ENCODE measurements around the gene KNDC1.
"Not testable (repeated sequence)": the region's sequence is repeated elsewhere in the genome, so short reads cannot be mapped to it uniquely, and the experiment has no call there.

The KNDC1 gene

DNA sequence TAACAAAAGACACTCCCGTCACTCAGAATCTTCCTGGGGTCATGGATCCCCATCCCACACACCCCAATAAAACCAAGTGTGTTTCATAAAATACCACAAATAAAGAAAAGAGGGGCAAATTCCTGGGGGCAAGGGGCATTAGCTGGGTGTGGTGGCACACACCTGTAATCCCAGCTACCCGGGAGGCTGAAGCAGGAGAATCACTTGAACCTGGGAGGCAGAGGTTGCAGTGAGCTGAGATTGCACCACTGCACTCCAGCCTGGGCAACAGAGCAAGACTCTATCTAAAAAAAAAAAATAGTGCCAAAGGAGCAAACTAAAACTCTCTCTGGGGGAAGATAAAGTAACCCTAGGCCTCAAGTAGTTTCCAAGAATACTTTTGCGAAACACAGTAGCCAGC lies 8.9 kb upstream of the KNDC1 start:
- H3K9me3 ChIP-seq (ENCODE audit: control insufficient read depth, insufficient read depth, low read length); H3K4me3 ChIP-seq (ENCODE audit: low read depth, low read length); H3K36me3 ChIP-seq (ENCODE audit: control insufficient read depth, insufficient read depth, low read length); H3K27me3 ChIP-seq (ENCODE audit: control insufficient read depth, insufficient read depth, low read length): not testable (repeated sequence)
- Histone ChIP-seq H3K9ac (ENCODE audit: low read depth, low read length) (peak overlapping the region; percentile 27), H3K4me1 (ENCODE audit: control insufficient read depth, insufficient read depth, low read length) (peaks cover 10% of the 10 kb centered on the region)

DNA sequence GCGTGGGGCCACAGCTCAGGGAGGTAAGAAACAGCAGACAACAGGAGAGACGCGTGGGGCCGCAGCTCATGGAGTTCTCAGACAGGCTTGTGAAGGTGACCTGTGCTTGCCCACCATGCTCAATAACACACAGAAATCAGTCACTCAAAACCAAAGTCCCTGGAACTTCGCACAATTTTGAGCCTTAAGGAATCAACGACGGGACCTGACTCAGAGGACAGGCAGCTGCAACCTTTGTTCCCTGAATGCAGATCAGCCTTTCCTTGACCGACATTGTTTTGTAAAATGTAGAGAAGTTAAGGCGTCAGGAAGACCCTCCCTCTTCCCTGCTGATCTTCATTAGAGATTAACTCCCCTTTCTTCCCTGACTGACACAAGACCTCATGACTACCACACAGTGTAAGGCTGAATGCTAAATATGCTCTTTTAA lies 8.5 kb upstream of the KNDC1 start:
- no peaks in the 10 kb centered on the region for H3K9me3 ChIP-seq (ENCODE audit: control insufficient read depth, insufficient read depth, low read length)
- H3K4me3 ChIP-seq (ENCODE audit: low read depth, low read length), result no peak overlapping the region
- H3K36me3 ChIP-seq (ENCODE audit: control insufficient read depth, insufficient read depth, low read length), result no peaks in the 10 kb centered on the region
- H3K4me1 ChIP-seq (ENCODE audit: control insufficient read depth, insufficient read depth, low read length), result peaks cover 10% of the 10 kb centered on the region
- no peaks in the 10 kb centered on the region for H3K27me3 ChIP-seq (ENCODE audit: control insufficient read depth, insufficient read depth, low read length)
- H3K9ac ChIP-seq (ENCODE audit: low read depth, low read length), result peak overlapping the region; percentile 27

DNA sequence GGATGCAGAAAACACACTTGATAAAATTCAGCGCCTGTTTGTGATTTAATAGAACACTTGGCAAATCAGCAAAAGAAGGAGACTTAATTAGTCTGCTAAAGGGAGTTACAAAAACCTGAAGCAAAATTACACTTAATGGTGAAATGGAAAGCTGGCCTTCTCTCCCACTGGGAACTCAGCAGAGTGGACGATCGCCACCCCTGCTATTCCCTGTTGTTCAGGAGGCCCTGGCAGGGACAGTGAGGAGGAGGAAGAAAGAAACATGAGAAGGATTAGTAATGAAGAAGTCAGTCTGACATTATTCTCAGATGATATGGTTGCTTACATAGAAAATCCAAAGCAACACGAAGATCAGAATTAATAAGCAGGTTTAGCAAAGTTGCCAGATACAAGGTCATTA lies 5.6 kb upstream of the KNDC1 start:
- H3K27me3 ChIP-seq (ENCODE audit: control insufficient read depth, insufficient read depth, low read length), result no peaks in the 10 kb centered on the region
- no peak overlapping the region for H3K4me3 ChIP-seq (ENCODE audit: low read depth, low read length)
- H3K9ac ChIP-seq (ENCODE audit: low read depth, low read length), result no peak overlapping the region
- no peaks in the 10 kb centered on the region for H3K9me3 ChIP-seq (ENCODE audit: control insufficient read depth, insufficient read depth, low read length)
- H3K4me1 ChIP-seq (ENCODE audit: control insufficient read depth, insufficient read depth, low read length), result peaks cover 13% of the 10 kb centered on the region
- H3K36me3 ChIP-seq (ENCODE audit: control insufficient read depth, insufficient read depth, low read length), result no peaks in the 10 kb centered on the region

DNA sequence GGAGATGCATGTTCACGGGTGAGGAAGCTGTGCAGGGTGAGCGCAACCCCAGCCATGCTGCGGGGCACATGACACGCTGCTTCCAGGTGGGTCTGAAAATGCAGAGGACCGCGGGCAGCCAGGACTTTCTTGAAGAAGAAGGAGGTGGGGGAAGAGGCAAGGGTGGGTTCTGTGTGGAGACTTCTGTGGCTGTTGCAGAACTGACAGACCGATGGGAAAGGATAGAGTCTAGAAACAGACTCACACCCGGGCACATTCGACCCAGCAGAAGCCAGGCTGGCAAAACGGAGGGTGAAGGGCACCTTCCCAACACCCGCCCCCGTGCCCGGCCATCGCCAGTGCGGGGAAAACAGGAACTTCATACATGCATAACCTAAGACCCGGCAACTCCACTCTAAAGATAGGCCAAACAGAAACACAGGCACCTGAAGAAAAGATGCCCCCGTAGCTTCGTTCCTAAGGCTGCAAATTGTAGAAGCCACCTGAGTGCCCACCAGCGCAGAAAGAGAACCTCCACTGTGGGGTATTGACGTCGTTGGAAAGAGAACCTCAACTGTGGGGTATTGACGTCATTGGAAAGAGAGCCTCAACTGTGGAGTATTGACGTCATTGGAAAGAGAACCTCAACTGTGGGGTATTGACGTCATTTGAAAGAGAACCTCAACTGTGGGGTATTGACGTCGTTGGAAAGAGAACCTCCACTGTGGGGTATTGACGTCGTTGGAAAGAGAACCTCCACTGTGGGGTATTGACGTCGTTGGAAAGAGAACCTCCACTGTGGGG lies 4.8 kb upstream of the KNDC1 start:
- no peaks in the 10 kb centered on the region for H3K27me3 ChIP-seq (ENCODE audit: control insufficient read depth, insufficient read depth, low read length)
- H3K4me3 ChIP-seq (ENCODE audit: low read depth, low read length), result no peak overlapping the region
- H3K36me3 ChIP-seq (ENCODE audit: control insufficient read depth, insufficient read depth, low read length), result no peaks in the 10 kb centered on the region
- H3K4me1 ChIP-seq (ENCODE audit: control insufficient read depth, insufficient read depth, low read length), result peaks cover 13% of the 10 kb centered on the region
- H3K9ac ChIP-seq (ENCODE audit: low read depth, low read length), result no peak overlapping the region
- no peaks in the 10 kb centered on the region for H3K9me3 ChIP-seq (ENCODE audit: control insufficient read depth, insufficient read depth, low read length)

DNA sequence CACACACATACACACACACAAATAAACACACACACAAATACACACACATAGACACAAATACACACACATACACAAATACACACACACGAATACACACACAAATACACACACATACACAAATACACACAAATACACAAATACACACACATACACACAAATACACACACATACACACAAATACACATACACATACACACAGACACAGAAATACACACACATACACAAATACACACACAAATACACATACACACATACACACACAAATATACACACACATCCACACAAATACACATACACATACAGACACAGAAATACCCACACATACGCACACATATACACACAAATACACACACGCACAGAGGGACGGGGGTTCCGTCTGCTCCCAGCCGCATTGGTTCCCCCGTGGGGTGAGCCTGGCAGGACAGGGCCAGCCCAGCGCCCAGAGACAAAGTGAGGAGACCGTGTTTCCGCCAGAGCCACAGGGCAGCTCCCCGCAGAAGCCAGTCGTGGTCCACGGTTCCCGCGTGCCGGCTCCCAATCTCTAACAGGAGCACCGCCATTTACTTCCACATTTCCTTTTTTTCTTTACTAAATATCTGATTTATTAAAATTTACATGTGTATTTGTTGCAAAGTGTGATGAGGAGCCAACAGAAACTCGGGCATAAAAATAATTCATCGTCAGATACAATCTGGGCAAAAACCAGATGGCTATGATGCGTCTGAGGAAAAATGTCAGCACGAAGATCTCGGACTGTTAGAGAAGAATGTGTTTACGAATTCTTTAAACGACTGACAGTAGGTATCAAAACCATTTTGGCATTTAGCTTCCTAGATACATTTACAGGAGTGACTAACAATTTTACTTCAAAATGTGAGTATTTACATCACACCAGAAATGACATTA lies 3.1 kb upstream of the KNDC1 start:
- H3K4me1 ChIP-seq (ENCODE audit: control insufficient read depth, insufficient read depth, low read length), result peaks cover 12% of the 10 kb centered on the region
- no peak overlapping the region for H3K9ac ChIP-seq (ENCODE audit: low read depth, low read length)
- no peaks in the 10 kb centered on the region for H3K36me3 ChIP-seq (ENCODE audit: control insufficient read depth, insufficient read depth, low read length)
- no peaks in the 10 kb centered on the region for H3K9me3 ChIP-seq (ENCODE audit: control insufficient read depth, insufficient read depth, low read length)
- H3K4me3 ChIP-seq (ENCODE audit: low read depth, low read length), result no peak overlapping the region
- H3K27me3 ChIP-seq (ENCODE audit: control insufficient read depth, insufficient read depth, low read length), result no peaks in the 10 kb centered on the region

DNA sequence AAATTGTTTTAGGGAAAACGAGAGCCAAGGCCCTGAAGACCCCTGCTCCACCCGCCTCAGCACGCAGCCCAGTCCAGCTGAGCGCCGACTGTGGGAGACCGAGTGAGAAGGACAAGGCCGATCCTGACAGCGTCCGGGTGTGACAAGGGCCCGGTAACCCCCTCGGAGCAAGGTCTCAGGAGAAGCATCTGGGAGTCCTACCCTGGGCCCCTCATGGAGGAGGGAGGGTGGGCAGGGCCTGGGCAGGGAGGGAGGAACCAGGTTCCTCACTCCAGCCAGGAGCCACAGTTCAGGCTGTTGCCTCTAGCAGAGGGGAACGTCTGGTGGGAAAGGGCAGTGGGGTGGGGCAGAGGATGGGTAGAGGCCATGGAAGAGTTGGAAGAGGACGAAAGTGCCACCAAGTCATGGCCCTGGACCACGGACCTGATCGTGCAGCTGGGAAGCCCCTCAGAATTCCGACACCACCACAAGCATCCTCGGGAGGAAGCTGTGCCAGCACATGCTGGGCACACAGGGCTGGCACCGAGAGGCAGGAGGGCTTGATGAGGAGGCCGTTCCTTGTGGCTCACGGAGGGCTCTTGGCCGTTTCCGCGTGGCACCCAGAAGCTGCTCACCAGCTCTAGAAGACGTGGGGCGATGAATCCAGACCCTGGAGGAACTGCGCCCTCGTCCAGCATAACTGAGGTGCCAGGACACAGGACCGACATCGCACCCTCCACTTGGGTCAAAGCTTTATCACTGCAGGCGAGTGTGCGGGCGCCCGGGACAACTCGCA lies 2.2 kb upstream of the KNDC1 start:
- Histone ChIP-seq H3K9ac (ENCODE audit: low read depth, low read length) (no peak overlapping the region), H3K4me3 (ENCODE audit: low read depth, low read length) (no peak overlapping the region), H3K4me1 (ENCODE audit: control insufficient read depth, insufficient read depth, low read length) (peaks cover 5% of the 10 kb centered on the region), H3K27me3 (ENCODE audit: control insufficient read depth, insufficient read depth, low read length) (no peaks in the 10 kb centered on the region), H3K9me3 (ENCODE audit: control insufficient read depth, insufficient read depth, low read length) (no peaks in the 10 kb centered on the region), H3K36me3 (ENCODE audit: control insufficient read depth, insufficient read depth, low read length) (peaks cover 5% of the 10 kb centered on the region)

DNA sequence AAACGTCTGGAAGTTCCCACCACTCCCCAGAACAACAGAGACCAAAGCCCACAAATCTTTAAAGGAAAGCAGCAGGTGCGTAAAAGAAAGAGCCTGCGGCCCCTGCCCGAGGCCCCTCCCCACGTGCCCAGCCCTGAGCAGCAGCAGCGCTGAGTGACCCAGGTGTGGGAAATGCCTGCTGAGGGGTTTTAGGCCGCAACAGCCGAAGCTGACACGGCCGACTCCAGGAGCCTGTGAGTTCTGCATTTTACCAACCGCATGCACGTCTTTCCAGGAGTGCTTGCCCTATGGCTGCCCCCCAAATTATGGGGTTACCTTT lies 1.6 kb upstream of the KNDC1 start:
- peaks cover 7% of the 10 kb centered on the region for H3K36me3 ChIP-seq (ENCODE audit: control insufficient read depth, insufficient read depth, low read length)
- H3K4me3 ChIP-seq (ENCODE audit: low read depth, low read length), result no peak overlapping the region
- no peaks in the 10 kb centered on the region for H3K9me3 ChIP-seq (ENCODE audit: control insufficient read depth, insufficient read depth, low read length)
- no peaks in the 10 kb centered on the region for H3K27me3 ChIP-seq (ENCODE audit: control insufficient read depth, insufficient read depth, low read length)
- no peak overlapping the region for H3K9ac ChIP-seq (ENCODE audit: low read depth, low read length)
- peaks cover 5% of the 10 kb centered on the region for H3K4me1 ChIP-seq (ENCODE audit: control insufficient read depth, insufficient read depth, low read length)

DNA sequence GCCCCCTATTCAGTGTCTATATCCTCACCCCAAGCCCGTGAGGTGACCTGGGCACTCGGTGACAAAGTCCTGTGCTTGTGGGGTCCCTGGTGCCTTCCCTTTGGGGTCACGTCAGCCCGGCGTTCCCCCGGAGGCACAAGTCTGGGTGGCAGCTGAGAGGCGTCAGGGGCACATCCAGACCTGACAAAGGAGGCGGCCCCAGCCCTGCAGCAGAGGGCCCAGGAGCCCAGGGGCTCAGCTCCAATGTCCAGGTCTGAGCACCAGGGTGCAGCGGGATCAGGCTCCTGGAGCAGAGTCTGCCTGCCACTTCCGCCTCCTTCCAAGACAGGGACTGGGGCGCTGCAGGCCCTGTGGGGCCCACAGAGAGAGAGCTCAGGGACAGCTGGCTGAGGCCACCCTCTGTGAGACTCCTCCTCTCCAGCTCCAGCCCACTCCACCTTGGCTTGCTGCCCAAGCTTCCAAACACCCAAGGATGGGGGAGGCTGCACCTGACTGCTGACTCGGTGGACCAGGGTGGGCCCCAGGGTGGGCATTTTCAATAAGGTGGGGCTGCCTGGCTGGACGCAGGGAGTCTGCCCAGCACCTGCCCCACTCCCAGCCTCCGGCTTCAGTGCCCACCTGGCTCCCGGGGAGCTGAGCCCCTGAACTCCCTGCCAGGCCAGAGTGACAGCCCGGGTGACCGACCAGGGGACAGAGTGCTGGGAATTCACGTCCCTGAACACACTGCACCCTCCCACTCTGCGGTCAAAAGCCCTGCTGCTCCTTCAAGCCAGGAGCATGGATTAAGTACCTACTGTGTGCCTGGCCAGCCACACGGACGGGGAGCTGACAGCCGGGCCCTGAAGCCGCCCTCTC lies 1.0 kb upstream of the KNDC1 start:
- Histone ChIP-seq H3K9ac (ENCODE audit: low read depth, low read length) (no peak overlapping the region), H3K27me3 (ENCODE audit: control insufficient read depth, insufficient read depth, low read length) (no peaks in the 10 kb centered on the region), H3K9me3 (ENCODE audit: control insufficient read depth, insufficient read depth, low read length) (no peaks in the 10 kb centered on the region), H3K4me3 (ENCODE audit: low read depth, low read length) (peak overlapping the region; percentile 26), H3K36me3 (ENCODE audit: control insufficient read depth, insufficient read depth, low read length) (peaks cover 7% of the 10 kb centered on the region), H3K4me1 (ENCODE audit: control insufficient read depth, insufficient read depth, low read length) (peaks cover 5% of the 10 kb centered on the region)

DNA sequence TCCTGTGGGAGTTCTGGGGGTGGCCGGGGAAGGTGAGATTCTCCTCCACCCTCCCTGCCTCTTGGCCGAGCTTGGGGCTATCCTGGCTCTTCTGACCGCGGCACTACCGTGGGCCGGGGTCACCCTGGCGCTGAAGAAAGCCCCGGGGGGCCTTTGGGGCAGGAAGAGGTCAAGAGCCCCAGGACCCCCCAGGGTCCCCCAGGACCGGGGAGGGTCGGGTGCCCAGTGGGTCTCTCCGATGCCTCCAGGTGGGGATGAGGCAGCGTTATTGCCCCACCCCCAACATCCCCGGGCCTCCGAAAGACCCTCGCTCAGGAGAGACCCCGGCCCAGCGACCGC lies 439 bp upstream of the KNDC1 start:
- no peaks in the 10 kb centered on the region for H3K27me3 ChIP-seq (ENCODE audit: control insufficient read depth, insufficient read depth, low read length)
- peak overlapping the region; percentile 26 for H3K4me3 ChIP-seq (ENCODE audit: low read depth, low read length)
- peaks cover 9% of the 10 kb centered on the region for H3K36me3 ChIP-seq (ENCODE audit: control insufficient read depth, insufficient read depth, low read length)
- no peak overlapping the region for H3K9ac ChIP-seq (ENCODE audit: low read depth, low read length)
- H3K9me3 ChIP-seq (ENCODE audit: control insufficient read depth, insufficient read depth, low read length), result no peaks in the 10 kb centered on the region
- H3K4me1 ChIP-seq (ENCODE audit: control insufficient read depth, insufficient read depth, low read length), result peaks cover 5% of the 10 kb centered on the region

DNA sequence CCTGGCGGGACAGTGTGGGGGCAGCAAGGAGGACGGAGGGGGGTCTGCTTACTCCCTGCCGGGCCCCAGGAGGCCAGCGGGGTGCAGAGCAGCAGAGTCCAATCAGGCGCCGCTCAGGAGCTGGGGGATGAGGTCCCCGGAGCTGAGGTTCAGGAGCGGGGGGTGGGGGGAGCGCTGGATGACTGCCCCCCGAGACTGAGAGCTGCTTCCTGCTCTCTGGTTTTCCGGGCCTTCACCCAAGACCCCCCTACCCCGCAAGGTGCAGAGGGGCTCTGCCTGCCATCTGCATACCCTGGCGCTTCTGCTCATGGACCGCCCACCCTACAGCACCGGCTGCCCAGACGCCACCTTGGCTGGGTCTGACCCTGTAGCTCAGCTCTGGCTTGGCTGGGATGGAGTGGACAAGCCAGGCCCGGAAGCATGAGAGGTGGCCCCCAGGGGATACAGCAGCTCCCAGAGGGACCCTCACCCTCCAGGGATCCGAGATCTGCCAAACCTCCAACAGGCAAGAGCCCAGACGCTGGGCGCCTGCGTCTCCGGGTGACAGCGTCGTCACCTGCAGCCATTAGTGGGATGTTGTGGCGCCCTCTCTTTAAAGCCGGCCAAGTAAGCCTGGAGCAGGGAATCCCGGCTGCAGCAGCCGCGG lies 930 bp downstream of the KNDC1 start:
- Histone ChIP-seq H3K36me3 (ENCODE audit: control insufficient read depth, insufficient read depth, low read length) (peaks cover 17% of the 10 kb centered on the region), H3K4me3 (ENCODE audit: low read depth, low read length) (peak overlapping the region; percentile 65), H3K4me1 (ENCODE audit: control insufficient read depth, insufficient read depth, low read length) (peaks cover 5% of the 10 kb centered on the region), H3K27me3 (ENCODE audit: control insufficient read depth, insufficient read depth, low read length) (no peaks in the 10 kb centered on the region), H3K9ac (ENCODE audit: low read depth, low read length) (peak overlapping the region; percentile 76), H3K9me3 (ENCODE audit: control insufficient read depth, insufficient read depth, low read length) (no peaks in the 10 kb centered on the region)
